Aorta (tissue), 5 donors: Measurements from ENCODE around the gene KCNB1. TPM values are rescaled to one million over a fixed set of nuclear protein-coding genes. Genes with fewer than 3 reads are reported as not detected.

ENCODE experiments used
- ATAC-seq: fragments of 200-7000 bp; cut with Tn5 transposase; one replicate; pipeline ENCODE4 v1.9.1; 2022; ENCODE audit warnings: moderate library complexity; ENCODE audit not compliant: low FRiP score
- DNase-seq, 2 donors: peaks; one replicate each; pipeline ENCODE4 v3.0.0-alpha.2; 2020
- H3K27ac ChIP-seq, 2 donors: one replicate each; pipeline ENCODE4 v1.5.1; 2013; ENCODE audit warnings: low read length in 2 of 2, mild to moderate bottlenecking in 2 of 2, moderate library complexity in 2 of 2, control low read depth in 1 of 2, inconsistent platforms in 1 of 2, low read depth in 1 of 2
- H3K27me3 ChIP-seq, 2 donors: one replicate each; pipeline ENCODE4 v1.6.1; 2013; ENCODE audit warnings: control low read depth in 1 of 2, low read length in 1 of 2, mild to moderate bottlenecking in 1 of 2, moderate library complexity in 1 of 2; ENCODE audit not compliant: insufficient read depth in 2 of 2, control insufficient read depth in 1 of 2
- H3K36me3 ChIP-seq, 2 donors: one replicate each; pipeline ENCODE4 v1.6.1; 2013; ENCODE audit warnings: control low read depth in 1 of 2, low read length in 1 of 2, mild to moderate bottlenecking in 1 of 2; ENCODE audit not compliant: insufficient read depth in 2 of 2, control insufficient read depth in 1 of 2
- H3K4me1 ChIP-seq, 2 donors: one replicate each; pipeline ENCODE4 v1.6.1; 2013; ENCODE audit warnings: low read length in 2 of 2, control low read depth in 1 of 2, mild to moderate bottlenecking in 1 of 2, moderate library complexity in 1 of 2; ENCODE audit not compliant: insufficient read depth in 2 of 2, control insufficient read depth in 1 of 2
- H3K4me3 ChIP-seq, 2 donors: one replicate each; pipeline ENCODE4 v1.5.1; 2013; ENCODE audit warnings: low read length in 2 of 2, control low read depth in 1 of 2, mild to moderate bottlenecking in 1 of 2
- H3K9me3 ChIP-seq: one replicate; pipeline ENCODE4 v1.6.1; 2013; ENCODE audit warnings: mild to moderate bottlenecking, low read length; ENCODE audit not compliant: control insufficient read depth
- WGBS, 2 donors: extraction: QIAGEN DNeasy Blood & Tissue Kit; methylation state at CpG; one replicate each; pipeline ENCODE4 v1.1.7; 2013; 5-methylcytosine and 5-hydroxymethylcytosine counted together
- intact Hi-C, 2 donors: fragments of 100-400 bp; cut with DNase I; formaldehyde crosslinking; loops; one replicate each; pipeline versions ENCODE4 v1.14.2 to v1.15.0; 2022
- polyA plus RNA-seq, 2 donors: library from polyadenylated mRNA; stranded (reverse); fragments of 200-250 nt; gene quantifications; one replicate each; pipeline ENCODE4 v1.2.3, GENCODE V29; 2013
- total RNA-seq, 2 donors: library from RNA; stranded (reverse); fragmentation: NEBNext Ultra II Directional; extraction: Animal tissue kit (Norgen Biotek cat#: 25700); gene quantifications; one replicate each; pipeline ENCODE4 v1.2.1, GENCODE V29; 2021
- donor health status: healthy with polysubstance abuse.
- donor health status: Bipolar disorder and iron deficiency.
- donor health status: DM: no; HTN: no; CAD: no.
- donor health status: DM: no; HTN: no; CAD: no.
- donor health status: DM: yes; HTN: yes; CAD: no.

The KCNB1 gene
- total and polyA plus RNA-seq, 4 donors = under 0.01 to 2.0 (median 0.65) TPM; not detected in 1

DNA sequence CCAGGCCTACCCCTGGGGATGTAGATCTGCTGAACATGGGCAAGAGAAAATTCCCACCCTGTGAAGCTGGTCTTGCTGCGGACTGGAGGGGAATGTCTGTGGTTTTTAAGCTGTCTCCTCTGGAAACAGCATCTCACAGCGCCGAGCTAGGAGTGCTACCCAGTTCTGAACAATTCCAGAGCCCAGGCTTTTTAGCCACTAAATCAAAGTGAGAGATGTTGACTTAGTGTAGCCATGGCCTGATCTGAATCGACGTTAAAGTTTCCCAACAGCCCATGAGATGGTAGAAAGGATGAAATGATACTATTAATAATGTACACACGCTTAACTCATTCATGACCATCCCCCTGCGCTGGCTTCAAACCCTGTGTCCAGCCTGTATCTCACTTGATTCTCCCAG is 63.7 kb downstream of the KCNB1 start:
- intact Hi-C loops = no loop called here
- WGBS, 2 donors = 65 to 73% methylated on average over 7 of the region's 7 CpGs
- ATAC-seq (no peak), DNase-seq (peak in 1 of 2 donors; percentile 19)
- Histone ChIP-seq H3K27ac (no peak overlapping the region), H3K36me3 (no peaks in the 10 kb centered on the region), H3K27me3 (no peaks in the 10 kb centered on the region), H3K4me3 (no peak overlapping the region), H3K4me1 (no peaks in the 10 kb centered on the region), H3K9me3 (no peaks in the 10 kb centered on the region)

DNA sequence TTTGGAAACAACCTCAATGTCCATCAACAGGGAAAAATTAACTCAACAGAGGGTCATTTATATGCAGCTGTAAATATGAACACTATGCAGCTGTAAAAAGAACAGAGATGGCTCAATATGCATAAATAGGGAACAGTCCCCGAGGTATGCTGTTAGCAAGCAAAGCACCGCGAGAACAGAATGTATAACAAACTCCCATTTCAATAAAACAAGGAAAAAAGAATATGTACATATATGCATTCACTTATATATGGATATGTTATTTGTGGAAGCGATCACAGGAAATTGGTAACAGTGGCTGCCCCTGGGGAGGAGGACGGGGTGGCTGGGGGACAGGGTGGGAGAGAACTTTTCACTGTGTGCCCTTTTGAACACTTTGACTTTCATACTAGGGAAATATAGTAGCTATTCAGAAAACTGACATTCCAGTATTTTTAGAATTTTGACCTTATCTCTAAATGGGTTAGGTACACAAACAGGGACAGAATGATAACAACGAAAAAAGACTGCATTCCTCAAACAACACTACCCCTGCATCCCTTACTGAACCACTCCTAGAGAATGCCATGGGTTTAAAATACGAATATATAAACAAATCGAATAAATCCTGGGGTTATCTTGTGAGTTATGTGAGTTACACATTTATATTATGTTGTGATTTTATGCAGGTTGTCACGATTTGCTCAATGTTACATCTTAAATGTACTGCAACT is 64.5 kb downstream of the KCNB1 start:
- DNase-seq (no peak), ATAC-seq (no peak)
- Histone ChIP-seq H3K27ac (no peak overlapping the region), H3K36me3 (no peaks in the 10 kb centered on the region), H3K4me3 (no peak overlapping the region), H3K4me1 (no peaks in the 10 kb centered on the region), H3K9me3 (no peaks in the 10 kb centered on the region), H3K27me3 (no peaks in the 10 kb centered on the region)
- 82 to 83% methylated on average over 9 of the region's 9 CpGs for WGBS, 2 donors
- intact Hi-C loops = no loop called here

DNA sequence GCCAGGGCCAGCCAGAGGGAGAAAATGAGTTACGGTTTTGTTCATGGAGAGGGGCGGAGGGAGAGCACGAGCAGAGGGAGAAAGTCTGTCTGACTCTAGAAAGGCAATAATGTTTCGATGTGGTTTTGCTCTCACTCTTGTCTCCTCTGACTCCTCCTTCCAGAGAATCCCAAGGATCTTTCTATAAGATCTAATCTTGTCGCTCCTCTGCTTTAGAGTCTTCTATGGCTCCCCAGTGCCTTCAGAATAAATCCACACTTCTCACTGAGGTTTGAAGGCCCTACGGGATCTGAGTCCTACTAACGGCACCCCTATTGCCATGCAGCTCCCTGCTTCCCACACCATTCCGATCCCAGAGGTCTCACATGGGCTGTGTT is 66.8 kb downstream of the KCNB1 start:
- 90% methylated on average over 8 of the region's 8 CpGs for WGBS, 2 donors
- intact Hi-C loops = no loop called here
- DNase-seq (no peak), ATAC-seq (no peak)
- H3K27ac ChIP-seq = no peak overlapping the region
- H3K4me3 ChIP-seq = no peak overlapping the region
- no peaks in the 10 kb centered on the region for H3K9me3 ChIP-seq
- H3K27me3 ChIP-seq = no peaks in the 10 kb centered on the region
- H3K4me1 ChIP-seq = no peaks in the 10 kb centered on the region
- H3K36me3 ChIP-seq = no peaks in the 10 kb centered on the region

DNA sequence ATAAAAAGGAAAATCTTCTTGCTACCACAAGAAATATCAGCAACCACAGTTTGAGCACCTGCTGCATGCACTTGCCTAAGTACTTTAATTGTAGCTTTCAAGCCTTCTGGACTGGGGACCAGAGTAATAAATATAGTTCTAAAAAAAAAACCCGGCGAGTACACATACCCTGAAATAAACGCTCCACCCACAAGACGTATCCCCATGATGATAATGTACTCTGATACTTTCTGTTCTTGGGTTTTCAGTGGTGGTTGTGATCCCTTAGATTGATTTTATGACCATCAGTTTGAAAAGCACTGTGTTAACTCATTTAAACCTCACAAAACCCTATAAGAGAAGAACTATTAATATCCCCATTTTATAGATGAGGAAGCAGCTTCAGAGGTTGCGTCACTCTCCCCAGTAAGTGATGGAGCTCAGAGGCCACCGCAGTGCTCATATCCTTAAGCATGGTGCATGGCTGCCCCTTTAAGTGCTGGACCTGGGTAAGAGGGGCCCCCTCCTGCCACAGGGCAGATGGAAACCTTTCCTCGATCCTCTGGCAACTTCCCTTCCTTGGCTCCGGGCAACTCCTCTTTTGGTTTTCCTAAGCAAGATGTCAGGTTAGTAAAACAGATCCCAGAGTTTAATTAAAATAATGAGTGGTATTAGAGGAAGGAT is 67.3 kb downstream of the KCNB1 start:
- Histone ChIP-seq H3K27ac (no peak overlapping the region), H3K9me3 (no peaks in the 10 kb centered on the region), H3K4me3 (no peak overlapping the region), H3K27me3 (no peaks in the 10 kb centered on the region), H3K36me3 (no peaks in the 10 kb centered on the region), H3K4me1 (no peaks in the 10 kb centered on the region)
- ATAC-seq = no peak
- WGBS, 2 donors = 63 to 64% methylated on average over 8 of the region's 8 CpGs
- no peak for DNase-seq
- intact Hi-C loops = no loop called here

DNA sequence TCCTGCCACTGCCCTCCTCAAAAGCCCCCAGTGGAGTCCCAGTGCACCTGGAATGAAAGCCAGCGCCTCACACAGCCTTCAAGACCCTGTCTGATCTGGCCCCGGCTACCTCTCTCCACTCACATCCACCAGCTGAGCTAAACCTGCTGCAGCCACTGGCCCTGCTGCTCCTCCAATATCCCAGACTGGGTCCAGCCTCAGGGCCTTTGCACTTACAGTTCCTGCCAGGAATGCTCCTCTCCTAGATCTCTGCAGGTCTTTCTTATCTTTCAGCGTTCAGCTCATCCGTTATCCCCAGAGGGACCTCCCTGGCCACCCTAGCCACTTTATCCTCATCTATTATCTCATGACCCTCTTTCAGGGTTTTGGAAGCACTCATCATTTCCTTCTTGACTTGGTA is 68.8 kb downstream of the KCNB1 start:
- no peak overlapping the region for H3K27ac ChIP-seq
- H3K36me3 ChIP-seq = no peaks in the 10 kb centered on the region
- ATAC-seq = no peak
- H3K4me3 ChIP-seq = no peak overlapping the region
- no peaks in the 10 kb centered on the region for H3K27me3 ChIP-seq
- H3K4me1 ChIP-seq = no peaks in the 10 kb centered on the region
- intact Hi-C loops = no loop called here
- DNase-seq = no peak
- 93 to 95% methylated on average over 4 of the region's 4 CpGs for WGBS, 2 donors
- no peaks in the 10 kb centered on the region for H3K9me3 ChIP-seq

DNA sequence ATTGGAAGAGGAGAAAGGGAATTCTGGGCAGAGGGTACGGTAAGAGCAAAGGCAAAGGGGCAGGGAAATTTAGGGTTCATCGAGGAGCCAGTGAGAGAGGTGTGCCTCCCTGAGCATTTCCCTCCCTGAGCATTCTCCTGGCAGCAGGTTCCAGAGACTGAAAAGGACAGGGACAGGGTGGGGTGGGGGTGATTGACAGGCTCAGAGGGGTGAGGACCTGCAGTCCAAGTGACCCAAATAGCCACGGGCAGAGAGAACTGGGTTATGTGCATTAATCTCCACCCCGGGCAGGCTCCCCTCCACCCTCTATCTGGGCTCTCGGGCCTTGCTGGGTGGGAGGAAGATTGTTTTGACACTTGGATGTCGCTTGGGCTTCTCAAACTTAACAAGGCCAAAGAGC is 69.5 kb downstream of the KCNB1 start:
- Histone ChIP-seq H3K4me1 (no peaks in the 10 kb centered on the region), H3K27ac (no peak overlapping the region)
- 91 to 95% methylated on average over 6 of the region's 6 CpGs for WGBS, 2 donors

DNA sequence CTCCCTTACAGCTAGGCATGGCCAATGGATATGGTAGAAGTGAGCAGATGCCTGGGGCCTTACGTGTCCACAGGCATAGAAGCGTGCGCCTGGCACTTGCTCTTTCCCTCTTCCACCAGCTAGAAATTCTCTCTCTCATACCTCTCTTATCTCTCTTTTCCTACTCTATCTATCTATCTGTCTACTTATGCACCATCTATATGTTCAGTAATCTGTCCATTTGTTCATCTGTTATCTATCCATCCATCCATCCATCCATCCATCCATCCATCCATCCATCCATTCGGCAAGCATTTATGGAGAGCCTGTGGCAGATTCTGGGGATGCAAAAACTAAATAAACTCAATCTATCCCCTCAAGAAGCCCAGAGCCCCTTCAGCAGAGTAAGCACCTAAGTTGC is 70.2 kb downstream of the KCNB1 start:
- H3K4me3 ChIP-seq = no peak overlapping the region
- intact Hi-C loops = no loop called here
- ATAC-seq (no peak), DNase-seq (peak in 1 of 2 donors; percentile 46)
- no peaks in the 10 kb centered on the region for H3K36me3 ChIP-seq
- no peaks in the 10 kb centered on the region for H3K4me1 ChIP-seq
- no peak overlapping the region for H3K27ac ChIP-seq
- H3K9me3 ChIP-seq = no peaks in the 10 kb centered on the region
- 93 to 94% methylated on average over 4 of the region's 4 CpGs for WGBS, 2 donors
- no peaks in the 10 kb centered on the region for H3K27me3 ChIP-seq

More for the DNA sequence above, 69.5 kb downstream of the KCNB1 start:
- H3K9me3 ChIP-seq = no peaks in the 10 kb centered on the region
- no peaks in the 10 kb centered on the region for H3K27me3 ChIP-seq
- DNase-seq (no peak), ATAC-seq (no peak)
- intact Hi-C loops = no loop called here
- H3K4me3 ChIP-seq = no peak overlapping the region
- no peaks in the 10 kb centered on the region for H3K36me3 ChIP-seq

DNA sequence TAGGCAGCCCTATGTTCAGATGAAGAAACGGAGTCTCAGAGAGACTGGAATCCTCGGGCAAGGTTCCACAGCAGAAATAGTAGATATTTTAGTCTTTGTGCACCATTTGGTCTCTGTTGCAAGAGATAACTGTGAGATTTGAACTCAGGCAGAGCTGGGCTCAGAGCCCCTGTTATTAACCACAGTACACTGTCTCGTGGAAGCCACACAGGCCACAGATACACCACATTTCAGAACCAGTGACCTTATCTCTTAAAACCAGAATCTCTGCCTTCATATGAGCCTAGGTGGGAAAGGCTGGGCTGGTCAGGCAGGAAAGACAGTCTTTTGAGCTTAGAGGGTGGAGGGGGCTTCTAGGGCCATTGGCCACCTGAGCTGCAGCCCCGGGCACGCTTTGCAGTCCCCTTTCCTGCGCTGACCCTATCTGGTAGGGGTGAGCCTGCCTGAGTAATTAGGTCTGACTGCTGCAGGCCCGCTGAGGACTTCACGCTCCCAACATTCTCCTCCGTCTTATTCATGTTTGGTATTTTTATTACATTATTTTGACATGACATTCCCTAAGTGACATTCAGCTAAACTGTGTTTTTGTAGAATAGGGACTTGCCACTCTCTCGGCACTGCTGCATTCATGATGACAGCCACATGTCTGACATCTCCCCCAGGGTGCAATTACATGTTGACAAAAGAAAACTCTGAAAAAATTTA is 71.1 kb downstream of the KCNB1 start:
- Histone ChIP-seq H3K9me3 (no peaks in the 10 kb centered on the region), H3K4me1 (no peaks in the 10 kb centered on the region), H3K4me3 (no peak overlapping the region), H3K27ac (no peak overlapping the region), H3K27me3 (no peaks in the 10 kb centered on the region), H3K36me3 (no peaks in the 10 kb centered on the region)
- DNase-seq (no peak), ATAC-seq (no peak)
- intact Hi-C loops = no loop called here
- WGBS, 2 donors = 81 to 82% methylated on average over 10 of the region's 10 CpGs
